ENCODE data around the gene CARM1. TPM values are rescaled to one million over a fixed set of nuclear protein-coding genes. Genes with fewer than 3 reads are reported as not detected.

Gene CARM1
- total and polyA plus RNA-seq, 2 experiments from 2014 or later, result 43.3 to 118 TPM

DNA sequence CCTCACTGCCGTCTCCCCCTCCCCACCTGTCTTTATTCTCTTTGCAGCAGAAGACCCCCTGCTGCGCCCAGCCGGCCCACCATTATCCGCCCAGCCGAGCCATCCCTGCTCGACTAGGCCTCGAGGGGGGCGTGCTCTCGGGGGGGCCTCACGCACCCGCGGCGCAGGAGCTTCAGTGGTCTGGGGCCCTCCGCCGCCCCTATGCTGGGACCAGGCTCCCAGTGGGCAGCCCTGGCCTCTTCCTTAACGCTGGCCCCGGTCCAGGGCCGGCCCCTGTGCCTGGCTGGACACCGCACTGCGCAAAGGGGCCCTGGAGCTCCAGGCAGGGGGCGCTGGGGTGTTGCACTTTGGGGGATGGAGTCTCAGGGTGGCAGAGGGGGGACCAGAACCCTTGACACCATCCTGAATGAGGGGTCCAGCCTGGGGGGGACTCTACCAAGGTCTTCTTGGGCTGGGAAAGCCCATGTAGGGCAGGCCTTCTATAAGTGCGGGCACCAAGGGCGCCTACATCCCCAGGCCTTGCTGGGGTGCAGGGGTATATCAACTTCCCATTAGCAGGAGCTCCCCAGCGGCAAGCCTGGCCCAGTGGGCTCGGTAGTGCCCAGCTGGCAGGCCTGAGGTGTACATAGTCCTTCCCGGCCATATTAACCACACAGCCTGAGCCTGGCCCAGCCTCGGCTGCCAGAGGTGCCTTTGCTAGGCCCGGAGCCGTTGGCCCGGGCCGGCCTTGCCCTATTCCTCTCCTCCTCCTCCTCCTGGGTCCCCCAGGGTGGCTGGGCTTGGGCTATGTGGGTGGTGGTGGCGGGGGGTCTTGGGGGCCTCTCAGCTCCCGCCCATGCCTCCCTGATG is 40.2 kb upstream of the CARM1 start:
- H3K36me3 Mint-ChIP-seq (ENCODE audit: low read depth), result peaks cover 27% of the 10 kb centered on the region
- Histone ChIP-seq H3K4me3 (no peak overlapping the region), H3K79me2 (replicated peaks; ENCODE audit: insufficient read depth) (no peaks in the 10 kb centered on the region), H2AFZ (no peak overlapping the region), H4K20me1 (replicated peaks; ENCODE audit: insufficient read depth) (peaks cover 3% of the 10 kb centered on the region; the same call in 1 of the 2 replicates), H3K36me3 (ENCODE audit: insufficient read depth) (0 out of 2 replicates have a peak, but pooled peaks cover 3% of the 10 kb centered on the region), H3K4me1 (ENCODE audit: insufficient read depth) (no peaks in the 10 kb centered on the region), H3K27me3 (ENCODE audit: insufficient read depth) (no peaks in the 10 kb centered on the region), H3K9me2 (ENCODE audit: insufficient read depth) (no peaks in the 10 kb centered on the region), H3K27ac (ENCODE audit: low read depth) (no peak overlapping the region), H3K4me2 (no peak overlapping the region), H3F3A (replicated peaks; ENCODE audit: low read depth) (peaks cover 7% of the 10 kb centered on the region; the same call in 1 of the 2 replicates)
- H3K27me3 Mint-ChIP-seq (ENCODE audit: insufficient read depth, low read depth, poor library complexity), result peaks cover 9% of the 10 kb centered on the region
- DNase-seq (ENCODE audit: low spot score) (no peak), ATAC-seq (no peak)
- no peaks in the 10 kb centered on the region for H3K4me1 Mint-ChIP-seq
- peaks cover 2% of the 10 kb centered on the region; the same call in 2 of the 3 replicates for H3K9me3 Mint-ChIP-seq
- TF ChIP-seq JUNB (IDR thresholded peaks at IDR 0.05; ENCODE audit: unreplicated experiment) (no peak), CTCF (conservative IDR thresholded peaks at IDR 0.05; ENCODE audit: low read depth in 2 of 2) (peak in 1 of 2 experiments; percentile 15; a peak in 1 of 4 replicates), REST (IDR thresholded peaks at IDR 0.05; ENCODE audit: unreplicated experiment) (no peak), STAT1 (IDR thresholded peaks at IDR 0.05; ENCODE audit: unreplicated experiment) (no peak)
- H3K4me3 Mint-ChIP-seq, result no peak overlapping the region
- no peak overlapping the region for H3K27ac Mint-ChIP-seq

DNA sequence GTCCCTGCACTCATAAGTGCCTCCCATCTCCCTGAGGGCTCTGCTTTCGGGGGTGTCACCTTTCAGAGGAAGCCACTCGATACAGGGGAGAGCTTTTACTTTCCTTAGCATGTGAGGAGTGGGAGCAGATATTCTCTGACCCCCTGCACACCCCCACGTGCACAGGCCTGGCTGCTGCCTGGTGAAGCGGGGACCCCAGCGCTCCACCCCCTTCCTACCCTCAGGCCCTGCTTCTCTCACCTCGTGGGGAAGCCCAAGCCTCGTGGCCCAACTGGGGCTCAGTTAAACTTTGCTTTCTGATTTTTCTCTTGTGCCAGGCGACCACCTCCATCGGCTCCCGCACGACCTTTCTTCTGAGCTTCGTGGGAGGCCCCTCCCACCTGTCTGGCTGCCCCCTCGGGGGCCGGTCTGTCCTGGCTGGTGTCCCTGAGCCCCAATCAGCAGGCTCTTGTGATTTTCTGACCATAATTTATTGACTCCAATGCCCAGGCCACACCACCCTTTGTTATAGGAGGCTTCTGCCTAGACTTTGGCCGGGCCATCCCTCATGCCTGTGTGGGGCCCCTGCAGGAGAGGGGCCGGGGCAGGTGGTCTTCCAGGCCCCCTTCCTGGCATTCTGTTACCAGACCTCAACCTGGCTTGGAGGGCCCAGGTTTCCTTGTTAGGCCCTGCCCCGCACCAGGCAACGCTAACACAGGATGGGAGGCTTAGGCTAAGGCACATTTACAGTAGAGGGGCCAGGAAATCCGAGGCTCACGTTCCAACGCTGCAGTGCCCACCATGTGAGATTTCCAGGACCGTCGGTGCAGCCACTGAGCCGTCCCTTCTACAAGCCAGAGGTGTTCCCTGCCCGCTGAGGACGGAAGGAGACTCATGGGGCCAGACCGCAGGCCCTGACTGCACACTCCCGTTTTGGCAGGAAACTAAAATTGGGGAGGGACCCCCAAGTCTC is 39.1 kb upstream of the CARM1 start:
- peaks cover 13% of the 10 kb centered on the region for H3F3A ChIP-seq (replicated peaks; ENCODE audit: low read depth)
- peaks cover 5% of the 10 kb centered on the region for H3K27me3 ChIP-seq (ENCODE audit: insufficient read depth)
- no peak overlapping the region for H3K4me3 ChIP-seq
- Mint-ChIP-seq H3K4me3 (no peak overlapping the region), H3K36me3 (ENCODE audit: low read depth) (peaks cover 29% of the 10 kb centered on the region), H3K27ac (no peak overlapping the region), H3K4me1 (no peaks in the 10 kb centered on the region), H3K27me3 (ENCODE audit: insufficient read depth, low read depth, poor library complexity) (peaks cover 20% of the 10 kb centered on the region), H3K9me3 (peaks cover 13% of the 10 kb centered on the region)
- DNase-seq (ENCODE audit: low spot score) (no peak), ATAC-seq (no peak)
- H4K20me1 ChIP-seq (replicated peaks; ENCODE audit: insufficient read depth), result peaks cover 3% of the 10 kb centered on the region; the same call in 1 of the 2 replicates
- no peak overlapping the region for H3K27ac ChIP-seq (ENCODE audit: low read depth)
- peaks cover 6% of the 10 kb centered on the region for H3K9me2 ChIP-seq (ENCODE audit: insufficient read depth)
- no peaks in the 10 kb centered on the region for H3K4me1 ChIP-seq (ENCODE audit: insufficient read depth)
- H3K4me2 ChIP-seq, result no peak overlapping the region
- H3K36me3 ChIP-seq (ENCODE audit: insufficient read depth), result 0 out of 2 replicates have a peak, but pooled peaks cover 3% of the 10 kb centered on the region
- no peak overlapping the region for H2AFZ ChIP-seq
- H3K79me2 ChIP-seq (replicated peaks; ENCODE audit: insufficient read depth), result no peaks in the 10 kb centered on the region
- TF ChIP-seq ETS1 (IDR thresholded peaks at IDR 0.05) (no peak), JUNB (IDR thresholded peaks at IDR 0.05; ENCODE audit: unreplicated experiment) (no peak), EZH2 (IDR thresholded peaks at IDR 0.05; ENCODE audit: low read depth, unreplicated experiment) (no peak), ZNF114 (CRISPR knock-in tag; IDR thresholded peaks at IDR 0.05) (no peak), ZNF331 (CRISPR knock-in tag; IDR thresholded peaks at IDR 0.05; ENCODE audit: low read depth) (no peak), STAT1 (IDR thresholded peaks at IDR 0.05; ENCODE audit: unreplicated experiment) (no peak), REST (IDR thresholded peaks at IDR 0.05; ENCODE audit: unreplicated experiment) (no peak), EZH2phosphoT487 (IDR thresholded peaks at IDR 0.05; ENCODE audit: unreplicated experiment) (no peak), NANOG (IDR thresholded peaks at IDR 0.05; ENCODE audit: borderline replicate concordance) (no peak)
